Parathyroid adenoma (tissue), 2 donors: ENCODE results near the gene TSPAN4.
A peak's percentile ranks its signal among the peaks of the same experiment; 100 is the strongest.

Experiments
- H2AFZ ChIP-seq: fragments of 300-600 bp; sonication (generic); one replicate; pipeline ENCODE4 v1.7.0; 2017; ENCODE audit warnings: antibody characterized with exemption, mild to moderate bottlenecking
- H3K27ac ChIP-seq: fragments of 300-600 bp; sonication (generic); one replicate; pipeline ENCODE4 v1.7.0; 2017
- H3K27me3 ChIP-seq: fragments of 300-600 bp; sonication (generic); one replicate; pipeline ENCODE4 v1.7.0; 2017; ENCODE audit warnings: low read length; ENCODE audit not compliant: control insufficient read depth, insufficient read depth
- H3K36me3 ChIP-seq: fragments of 300-600 bp; sonication (generic); one replicate; pipeline ENCODE4 v1.7.0; 2017; ENCODE audit warnings: low read length; ENCODE audit not compliant: control insufficient read depth, insufficient read depth
- H3K4me1 ChIP-seq: fragments of 300-600 bp; sonication (generic); one replicate; pipeline ENCODE4 v1.7.0; 2017; ENCODE audit warnings: control low read depth
- H3K4me2 ChIP-seq: fragments of 300-600 bp; sonication (generic); one replicate; pipeline ENCODE4 v1.7.0; 2017; ENCODE audit warnings: low read length
- H3K4me3 ChIP-seq: fragments of 300-600 bp; sonication (generic); one replicate; pipeline ENCODE4 v1.7.0; 2017; ENCODE audit warnings: low read depth, low read length
- H3K79me2 ChIP-seq: fragments of 300-600 bp; sonication (generic); one replicate; pipeline ENCODE4 v1.7.0; 2017; ENCODE audit warnings: control low read depth
- H3K9ac ChIP-seq: fragments of 300-600 bp; sonication (generic); one replicate; pipeline ENCODE4 v1.7.0; 2017; ENCODE audit warnings: mild to moderate bottlenecking
- H3K9me3 ChIP-seq: fragments of 300-600 bp; sonication (generic); one replicate; pipeline ENCODE4 v1.7.0; 2017; ENCODE audit warnings: low read length; ENCODE audit not compliant: control insufficient read depth
- CTCF ChIP-seq: fragments of 300-600 bp; sonication (generic); IDR thresholded peaks from one replicate; pipeline ENCODE4 v1.7.0; 2017; ENCODE audit warnings: antibody characterized with exemption, mild to moderate bottlenecking
- donor health status: primary hyperparathyroidism.

The TSPAN4 gene

GRCh38 chr11:842370-843002 lies at the start of gene TSPAN4, which contains the start of gene POLR2L:
TSS of gene TSPAN4 (plus strand) at chr11:842852. CDS start at chr11:850305, 7,453 bp downstream.
TSS of gene POLR2L (minus strand) at chr11:842529. CDS start at chr11:842508, 21 bp downstream.
- Histone ChIP-seq H3K36me3 (no peaks in the 10 kb centered on the region), H3K79me2 (no peaks in the 10 kb centered on the region), H2AFZ (peak within 1 kb of the TSS; percentile 94), H3K4me1 (peaks cover 3% of the 10 kb centered on the region), H3K27ac (peak within 1 kb of the TSS; percentile 90), H3K9ac (no peak within 1 kb of the TSS), H3K27me3 (no peaks in the 10 kb centered on the region), H3K4me2 (peak within 1 kb of the TSS; percentile 71), H3K9me3 (no peaks in the 10 kb centered on the region), H3K4me3 (peak within 1 kb of the TSS; percentile 68)
- no peak for TF ChIP-seq CTCF

GRCh38 chr11:792873-793272 lies 49.8 kb upstream of the TSPAN4 start:
- H3K27me3 ChIP-seq: no peaks in the 10 kb centered on the region
- no peak overlapping the region for H2AFZ ChIP-seq
- H3K79me2 ChIP-seq: no peaks in the 10 kb centered on the region
- no peaks in the 10 kb centered on the region for H3K36me3 ChIP-seq
- no peak for TF ChIP-seq CTCF
- no peak overlapping the region for H3K27ac ChIP-seq
- H3K4me2 ChIP-seq: no peak overlapping the region
- H3K4me1 ChIP-seq: peaks cover 4% of the 10 kb centered on the region
- no peak overlapping the region for H3K9ac ChIP-seq
- no peak overlapping the region for H3K4me3 ChIP-seq
- no peaks in the 10 kb centered on the region for H3K9me3 ChIP-seq

GRCh38 chr11:793556-793955 lies 49.1 kb upstream of the TSPAN4 start:
- Histone ChIP-seq H3K4me1 (peaks cover 4% of the 10 kb centered on the region), H3K79me2 (no peaks in the 10 kb centered on the region), H3K36me3 (no peaks in the 10 kb centered on the region), H3K4me2 (no peak overlapping the region), H3K9ac (no peak overlapping the region), H2AFZ (no peak overlapping the region), H3K4me3 (no peak overlapping the region), H3K27me3 (no peaks in the 10 kb centered on the region), H3K27ac (no peak overlapping the region), H3K9me3 (no peaks in the 10 kb centered on the region)
- TF ChIP-seq CTCF: no peak

GRCh38 chr11:794013-794765 lies 48.5 kb upstream of the TSPAN4 start:
- TF ChIP-seq CTCF: no peak
- H3K4me1 ChIP-seq: peaks cover 4% of the 10 kb centered on the region
- no peak overlapping the region for H3K4me3 ChIP-seq
- H3K27ac ChIP-seq: no peak overlapping the region
- H3K9ac ChIP-seq: no peak overlapping the region
- no peaks in the 10 kb centered on the region for H3K36me3 ChIP-seq
- H3K4me2 ChIP-seq: no peak overlapping the region
- H2AFZ ChIP-seq: no peak overlapping the region
- H3K79me2 ChIP-seq: no peaks in the 10 kb centered on the region
- H3K9me3 ChIP-seq: no peaks in the 10 kb centered on the region
- H3K27me3 ChIP-seq: no peaks in the 10 kb centered on the region
